Neural progenitor cell (in vitro differentiated cells): ENCODE measurements around the gene CACHD1.

Experiments used
- CTCF ChIP-seq: fragments of 200-600 bp; sonication (generic); IDR thresholded peaks from 2 replicates; pipeline ENCODE4 v1.5.1; 2017; ENCODE audit warnings: antibody characterized with exemption, mild to moderate bottlenecking
- EZH2 ChIP-seq: fragments of 200-600 bp; sonication (generic); IDR thresholded peaks from 2 replicates; pipeline ENCODE4 v1.6.1; 2017; ENCODE audit warnings: antibody characterized with exemption, mild to moderate bottlenecking, moderate library complexity
- EZH2phosphoT487 ChIP-seq: fragments of 200-600 bp; sonication (generic); IDR thresholded peaks from 2 replicates; pipeline ENCODE4 v1.6.1; 2017; ENCODE audit warnings: antibody characterized with exemption

GRCh38 chr1:64482128-64482527 lies 12.2 kb downstream of the CACHD1 start:
- TF ChIP-seq CTCF (no peak), EZH2phosphoT487 (no peak), EZH2 (no peak)
